ENCODE results near the gene TBCK. TPM values are rescaled to one million over a fixed set of nuclear protein-coding genes. Genes with fewer than 3 reads are reported as not detected.

TBCK gene
- total RNA-seq, 1 donor from 2014 or later: 16.3 TPM

DNA sequence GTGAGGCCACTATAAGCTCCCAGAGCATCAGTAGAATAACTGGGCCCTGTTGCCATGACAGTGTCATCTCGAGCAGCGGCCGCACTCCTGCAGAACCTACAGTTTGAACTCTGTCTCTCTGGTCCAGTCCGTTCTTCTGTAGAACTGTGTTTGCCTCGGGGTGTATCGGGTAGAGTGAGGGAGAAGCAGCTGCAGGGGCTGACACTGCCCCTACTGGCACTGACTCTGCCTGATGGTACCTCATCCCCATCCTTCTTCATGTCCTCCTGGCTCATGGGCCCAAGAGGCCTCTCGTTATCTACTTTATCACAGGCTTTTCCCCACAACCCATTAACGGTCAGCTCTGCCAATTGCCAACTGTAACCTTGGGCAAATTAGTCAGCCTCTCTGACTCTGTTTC lies 324.3 kb downstream of the TBCK start:
- TF ChIP-seq, protein P1, sequence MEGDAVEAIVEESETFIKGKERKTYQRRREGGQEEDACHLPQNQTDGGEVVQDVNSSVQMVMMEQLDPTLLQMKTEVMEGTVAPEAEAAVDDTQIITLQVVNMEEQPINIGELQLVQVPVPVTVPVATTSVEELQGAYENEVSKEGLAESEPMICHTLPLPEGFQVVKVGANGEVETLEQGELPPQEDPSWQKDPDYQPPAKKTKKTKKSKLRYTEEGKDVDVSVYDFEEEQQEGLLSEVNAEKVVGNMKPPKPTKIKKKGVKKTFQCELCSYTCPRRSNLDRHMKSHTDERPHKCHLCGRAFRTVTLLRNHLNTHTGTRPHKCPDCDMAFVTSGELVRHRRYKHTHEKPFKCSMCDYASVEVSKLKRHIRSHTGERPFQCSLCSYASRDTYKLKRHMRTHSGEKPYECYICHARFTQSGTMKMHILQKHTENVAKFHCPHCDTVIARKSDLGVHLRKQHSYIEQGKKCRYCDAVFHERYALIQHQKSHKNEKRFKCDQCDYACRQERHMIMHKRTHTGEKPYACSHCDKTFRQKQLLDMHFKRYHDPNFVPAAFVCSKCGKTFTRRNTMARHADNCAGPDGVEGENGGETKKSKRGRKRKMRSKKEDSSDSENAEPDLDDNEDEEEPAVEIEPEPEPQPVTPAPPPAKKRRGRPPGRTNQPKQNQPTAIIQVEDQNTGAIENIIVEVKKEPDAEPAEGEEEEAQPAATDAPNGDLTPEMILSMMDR (IDR thresholded peaks at IDR 0.05; ENCODE audit: insufficient read depth, low read length, severe bottlenecking): no peak
- H3K27me3 ChIP-seq (ENCODE audit: control insufficient read depth, insufficient read depth, low read length): no peaks in the 10 kb centered on the region

More for the DNA sequence above, 324.3 kb downstream of the TBCK start:
- H3K4me3 ChIP-seq (ENCODE audit: low read depth, low read length): no peak overlapping the region
- no peaks in the 10 kb centered on the region for H3K36me3 ChIP-seq (ENCODE audit: control insufficient read depth, insufficient read depth, low read length)
- FAIRE-seq (no peak), DNase-seq (ENCODE audit: low read depth) (no peak)

Other genes with a start within 250 kb of the TBCK start
- 26.0 and 27.4 TPM in 2 replicates for gene AIMP1, start 341 bp upstream of the TBCK start, total RNA-seq
- gene GIMD1, start 52.6 kb upstream of the TBCK start, total RNA-seq: not detected in 2 replicates

Measured in bronchial epithelial cell (primary cell).